ENCODE results near the gene SPATA31D3. TPM values are rescaled to one million over a fixed set of nuclear protein-coding genes. Genes with fewer than 3 reads are reported as not detected.
"Not testable (repeated sequence)": the region's sequence is repeated elsewhere in the genome, so short reads cannot be mapped to it uniquely, and the experiment has no call there.

SPATA31D3 gene
- not detected for total RNA-seq (ENCODE audit: unreplicated experiment)
- long read RNA-seq: 0 reads

- H3K4me1 Mint-ChIP-seq (ENCODE audit: unreplicated experiment); H3K27ac Mint-ChIP-seq (ENCODE audit: unreplicated experiment); H3K4me3 Mint-ChIP-seq (ENCODE audit: unreplicated experiment); H3K9me3 Mint-ChIP-seq (ENCODE audit: unreplicated experiment); DNase-seq (ENCODE audit: low spot score); H3K27me3 Mint-ChIP-seq (ENCODE audit: unreplicated experiment); H3K36me3 Mint-ChIP-seq (ENCODE audit: low read depth, unreplicated experiment): not testable (repeated sequence)
These were observed at the start of gene SPATA31D3 for GRCh38 chr9:81943393-81943792. Gene SPATA31D3 (plus strand): TSS chr9:81943500. CDS start chr9:81943586, 86 bp downstream.

- DNase-seq (ENCODE audit: low spot score): no peak
- H3K27ac Mint-ChIP-seq (ENCODE audit: unreplicated experiment): no peak overlapping the region
These were observed 49.4 kb upstream of the SPATA31D3 start for GRCh38 chr9:81893929-81894328.

GRCh38 chr9:81894891-81895290 is 48.4 kb upstream of the SPATA31D3 start:
- Mint-ChIP-seq H3K4me3 (ENCODE audit: unreplicated experiment) (no peak overlapping the region), H3K27me3 (ENCODE audit: unreplicated experiment) (peaks cover 1% of the 10 kb centered on the region), H3K9me3 (ENCODE audit: unreplicated experiment) (no peaks in the 10 kb centered on the region), H3K4me1 (ENCODE audit: unreplicated experiment) (no peaks in the 10 kb centered on the region), H3K27ac (ENCODE audit: unreplicated experiment) (no peak overlapping the region), H3K36me3 (ENCODE audit: low read depth, unreplicated experiment) (no peaks in the 10 kb centered on the region)
- no peak for TF ChIP-seq CTCF (IDR thresholded peaks at IDR 0.05; ENCODE audit: unreplicated experiment)
- DNase-seq (ENCODE audit: low spot score): no peak

More at GRCh38 chr9:81893929-81894328, 49.4 kb upstream of the SPATA31D3 start:
- Mint-ChIP-seq H3K4me3 (ENCODE audit: unreplicated experiment) (no peak overlapping the region), H3K4me1 (ENCODE audit: unreplicated experiment) (no peaks in the 10 kb centered on the region), H3K9me3 (ENCODE audit: unreplicated experiment) (no peaks in the 10 kb centered on the region), H3K36me3 (ENCODE audit: low read depth, unreplicated experiment) (no peaks in the 10 kb centered on the region), H3K27me3 (ENCODE audit: unreplicated experiment) (peaks cover 1% of the 10 kb centered on the region)
- TF ChIP-seq CTCF (IDR thresholded peaks at IDR 0.05; ENCODE audit: unreplicated experiment): no peak

GRCh38 chr9:81896070-81896469 is 47.2 kb upstream of the SPATA31D3 start:
- no peaks in the 10 kb centered on the region for H3K36me3 Mint-ChIP-seq (ENCODE audit: low read depth, unreplicated experiment)
- no peaks in the 10 kb centered on the region for H3K27me3 Mint-ChIP-seq (ENCODE audit: unreplicated experiment)
- H3K9me3 Mint-ChIP-seq (ENCODE audit: unreplicated experiment): no peaks in the 10 kb centered on the region
- no peak for DNase-seq (ENCODE audit: low spot score)
- H3K4me3 Mint-ChIP-seq (ENCODE audit: unreplicated experiment): no peak overlapping the region
- TF ChIP-seq CTCF (IDR thresholded peaks at IDR 0.05; ENCODE audit: unreplicated experiment): no peak
- peaks cover 5% of the 10 kb centered on the region for H3K4me1 Mint-ChIP-seq (ENCODE audit: unreplicated experiment)
- no peak overlapping the region for H3K27ac Mint-ChIP-seq (ENCODE audit: unreplicated experiment)

GRCh38 chr9:81898851-81899250 is 44.4 kb upstream of the SPATA31D3 start:
- Mint-ChIP-seq H3K27ac (ENCODE audit: unreplicated experiment) (no peak overlapping the region), H3K36me3 (ENCODE audit: low read depth, unreplicated experiment) (no peaks in the 10 kb centered on the region), H3K27me3 (ENCODE audit: unreplicated experiment) (no peaks in the 10 kb centered on the region), H3K9me3 (ENCODE audit: unreplicated experiment) (no peaks in the 10 kb centered on the region), H3K4me1 (ENCODE audit: unreplicated experiment) (peaks cover 5% of the 10 kb centered on the region), H3K4me3 (ENCODE audit: unreplicated experiment) (no peak overlapping the region)
- no peak for TF ChIP-seq CTCF (IDR thresholded peaks at IDR 0.05; ENCODE audit: unreplicated experiment)
- DNase-seq (ENCODE audit: low spot score): no peak
